ENCODE data around the gene ZNF683. TPM values are rescaled to one million over a fixed set of nuclear protein-coding genes. Genes with fewer than 3 reads are reported as not detected.
"Not testable (repeated sequence)": the region's sequence is repeated elsewhere in the genome, so short reads cannot be mapped to it uniquely, and the experiment has no call there.

Gene ZNF683
- total and polyA plus RNA-seq, 9 of the 15 experiments (the other 6 are each of a cell fraction or from before 2014, with no cell fraction given) = not detected

DNA sequence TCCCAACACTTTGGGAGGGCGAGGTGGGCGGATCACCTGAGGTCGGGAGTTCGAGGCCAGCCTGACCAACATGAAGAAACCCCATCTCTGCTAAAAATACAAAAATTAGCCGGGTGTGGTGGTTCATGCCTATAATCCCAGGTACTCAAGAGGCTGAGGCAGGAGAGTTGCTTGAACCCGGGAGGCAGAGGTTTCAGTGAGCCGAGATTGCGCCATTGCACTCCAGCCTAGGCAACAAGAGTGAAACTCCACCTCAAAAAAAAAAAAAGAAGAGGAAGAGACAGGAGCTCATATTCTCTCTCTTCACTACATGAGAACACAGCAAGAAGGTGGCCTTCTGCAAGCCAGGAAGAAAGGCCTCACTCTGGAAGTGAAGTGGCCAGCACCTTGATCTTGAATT, 39.2 kb downstream of the ZNF683 start:
- intact Hi-C loops (cut with micrococcal nuclease); FAIRE-seq; H3K4me3 ChIP-seq; H3K27ac ChIP-seq (ENCODE audit: extremely low read depth, low read depth, low read length); in situ Hi-C loops (cut with MboI); H3K36me3 ChIP-seq (ENCODE audit: control insufficient read depth, insufficient read depth, low read length); H3K9ac ChIP-seq (ENCODE audit: insufficient read depth in 1 of 2, low read depth in 2 of 2, low read length in 2 of 2); H3K9me1 ChIP-seq (ENCODE audit: control insufficient read depth, insufficient read depth, low read length); H3K79me2 ChIP-seq (ENCODE audit: control insufficient read depth, insufficient read depth, low read length); ATAC-seq; H2AFZ ChIP-seq (ENCODE audit: low read depth, low read length); H3K27me3 ChIP-seq (ENCODE audit: control insufficient read depth in 2 of 2, insufficient read depth in 2 of 2, low read length in 2 of 2); BruUV-seq (replicated peaks); H4K20me1 ChIP-seq (replicated peaks; ENCODE audit: control insufficient read depth, insufficient read depth, low read length); H3K4me2 ChIP-seq (ENCODE audit: insufficient read depth, low read length); H3K9me3 ChIP-seq (replicated peaks; ENCODE audit: control insufficient read depth, insufficient read depth, low read depth, low read length); DNase-seq (ENCODE audit: extremely low read depth in 1 of 4, low spot score in 3 of 4): not testable (repeated sequence)
- peaks cover 16 to 31% of the 10 kb centered on the region in 2 experiments for H3K4me1 ChIP-seq (replicated peaks in 1 of 2; ENCODE audit: control insufficient read depth in 2 of 2, insufficient read depth in 2 of 2, low read length in 2 of 2)
- CTCF ChIA-PET (ENCODE audit: low intra/inter-chr PET ratio) = interaction anchor here (0.8 kb wide), 1 partner anchor 48 kb away, joined by 4 read pairs; no protein-coding TSS in a partner anchor
- WGBS (ENCODE audit: insufficient coverage, low coverage, missing lambda C conversion rate) = 70% methylated on average over 6 of the region's 8 CpGs
- POLR2A ChIA-PET = interaction anchor here (0.8 to 3.5 kb wide), 2 partner anchors 48 to 53 kb away, joined by 3 to 11 read pairs; no protein-coding TSS in a partner anchor
- peak; percentile 36; the same call in 1 of the 2 replicates for TF ChIP-seq EGR1 (conservative IDR thresholded peaks at IDR 0.05)
- TF ChIP-seq CEBPB (tag; IDR thresholded peaks at IDR 0.05) = peak; percentile 78

GRCh38 chr1:26330276-26330675, 42.3 kb downstream of the ZNF683 start:
- no peaks in the 10 kb centered on the region for H3K9me3 ChIP-seq (replicated peaks; ENCODE audit: control insufficient read depth, insufficient read depth, low read depth, low read length)
- no peaks in the 10 kb centered on the region for H3K36me3 ChIP-seq (ENCODE audit: control insufficient read depth, insufficient read depth, low read length)
- H3K9me1 ChIP-seq (ENCODE audit: control insufficient read depth, insufficient read depth, low read length) = no peaks in the 10 kb centered on the region
- peaks cover 2 to 13% of the 10 kb centered on the region in 2 experiments; a peak in 3 of 5 replicates for H3K4me1 ChIP-seq (replicated peaks in 1 of 2; ENCODE audit: control insufficient read depth in 2 of 2, insufficient read depth in 2 of 2, low read length in 2 of 2)
- no peak for DNase-seq (ENCODE audit: extremely low read depth in 1 of 4, low spot score in 3 of 4)
- no peak overlapping the region for H3K4me2 ChIP-seq (ENCODE audit: insufficient read depth, low read length)
- in situ Hi-C loops (cut with MboI) (no loop called here), intact Hi-C loops (cut with micrococcal nuclease) (no loop called here)
- H3K27ac ChIP-seq (ENCODE audit: extremely low read depth, low read depth, low read length) = no peak overlapping the region
- no peak for ATAC-seq
- no peak for FAIRE-seq
- no TSS peak for BruUV-seq (replicated peaks)
- POLR2A ChIA-PET = interaction anchor here (0.7 to 4.1 kb wide), 5 partner anchors 8 to 50 kb away, joined by 3 to 19 read pairs (median 7); partner anchors contain the start of gene CD52
- no peaks in the 10 kb centered on the region for H3K27me3 ChIP-seq (ENCODE audit: control insufficient read depth in 2 of 2, insufficient read depth in 2 of 2, low read length in 2 of 2)
- H3K4me3 ChIP-seq = no peak overlapping the region
- H4K20me1 ChIP-seq (replicated peaks; ENCODE audit: control insufficient read depth, insufficient read depth, low read length) = no peaks in the 10 kb centered on the region
- H3K9ac ChIP-seq (ENCODE audit: insufficient read depth in 1 of 2, low read depth in 2 of 2, low read length in 2 of 2) = peak overlapping the region in 1 of 2 experiments; percentile 62; a peak in 1 of 4 replicates
- CTCF ChIA-PET (ENCODE audit: low intra/inter-chr PET ratio) = no interaction called here
- WGBS (ENCODE audit: insufficient coverage, low coverage, missing lambda C conversion rate) = 21% methylated on average over 5 of the region's 5 CpGs
- H3K79me2 ChIP-seq (ENCODE audit: control insufficient read depth, insufficient read depth, low read length) = no peaks in the 10 kb centered on the region
- H2AFZ ChIP-seq (ENCODE audit: low read depth, low read length) = no peak overlapping the region
- TF ChIP-seq BCOR (IDR thresholded peaks at IDR 0.05) (no peak), SMC3 (conservative IDR thresholded peaks at IDR 0.05; ENCODE audit: insufficient read depth, low read depth, low read length) (no peak), BDP1 (IDR thresholded peaks at IDR 0.05; ENCODE audit: insufficient read depth, insufficient read length) (no peak), HSF4 (CRISPR knock-in tag; IDR thresholded peaks at IDR 0.05; ENCODE audit: borderline replicate concordance) (no peak), ETV6 (IDR thresholded peaks at IDR 0.05; ENCODE audit: borderline replicate concordance in 1 of 2, low read depth in 2 of 2, low read length in 1 of 2) (no peak), ETV6 (CRISPR knock-in tag; IDR thresholded peaks at IDR 0.05; ENCODE audit: borderline replicate concordance) (no peak), CBX8 (IDR thresholded peaks at IDR 0.05; ENCODE audit: borderline replicate concordance, extremely low read depth, low read depth, low read length, poor library complexity, severe bottlenecking) (no peak), PHB (CRISPR knock-in tag; IDR thresholded peaks at IDR 0.05) (no peak), ZNF184 (CRISPR knock-in tag; IDR thresholded peaks at IDR 0.05) (no peak), TCF3 (CRISPR knock-in tag; IDR thresholded peaks at IDR 0.05) (peak; percentile 56)
- TF ChIP-seq, protein P1, sequence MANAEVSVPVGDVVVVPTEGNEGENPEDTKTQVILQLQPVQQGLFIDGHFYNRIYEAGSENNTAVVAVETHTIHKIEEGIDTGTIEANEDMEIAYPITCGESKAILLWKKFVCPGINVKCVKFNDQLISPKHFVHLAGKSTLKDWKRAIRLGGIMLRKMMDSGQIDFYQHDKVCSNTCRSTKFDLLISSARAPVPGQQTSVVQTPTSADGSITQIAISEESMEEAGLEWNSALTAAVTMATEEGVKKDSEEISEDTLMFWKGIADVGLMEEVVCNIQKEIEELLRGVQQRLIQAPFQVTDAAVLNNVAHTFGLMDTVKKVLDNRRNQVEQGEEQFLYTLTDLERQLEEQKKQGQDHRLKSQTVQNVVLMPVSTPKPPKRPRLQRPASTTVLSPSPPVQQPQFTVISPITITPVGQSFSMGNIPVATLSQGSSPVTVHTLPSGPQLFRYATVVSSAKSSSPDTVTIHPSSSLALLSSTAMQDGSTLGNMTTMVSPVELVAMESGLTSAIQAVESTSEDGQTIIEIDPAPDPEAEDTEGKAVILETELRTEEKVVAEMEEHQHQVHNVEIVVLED (CRISPR knock-in tag; IDR thresholded peaks at IDR 0.05) = no peak
- TF ChIP-seq, protein P2, sequence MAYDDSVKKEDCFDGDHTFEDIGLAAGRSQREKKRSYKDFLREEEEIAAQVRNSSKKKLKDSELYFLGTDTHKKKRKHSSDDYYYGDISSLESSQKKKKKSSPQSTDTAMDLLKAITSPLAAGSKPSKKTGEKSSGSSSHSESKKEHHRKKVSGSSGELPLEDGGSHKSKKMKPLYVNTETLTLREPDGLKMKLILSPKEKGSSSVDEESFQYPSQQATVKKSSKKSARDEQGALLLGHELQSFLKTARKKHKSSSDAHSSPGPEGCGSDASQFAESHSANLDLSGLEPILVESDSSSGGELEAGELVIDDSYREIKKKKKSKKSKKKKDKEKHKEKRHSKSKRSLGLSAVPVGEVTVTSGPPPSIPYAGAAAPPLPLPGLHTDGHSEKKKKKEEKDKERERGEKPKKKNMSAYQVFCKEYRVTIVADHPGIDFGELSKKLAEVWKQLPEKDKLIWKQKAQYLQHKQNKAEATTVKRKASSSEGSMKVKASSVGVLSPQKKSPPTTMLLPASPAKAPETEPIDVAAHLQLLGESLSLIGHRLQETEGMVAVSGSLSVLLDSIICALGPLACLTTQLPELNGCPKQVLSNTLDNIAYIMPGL (CRISPR knock-in tag; IDR thresholded peaks at IDR 0.05) = no peak
